Thyroid gland (tissue), 4 donors: Measurements from ENCODE around the gene UBASH3A.

Source experiments
- POLR2A ChIP-seq, 2 donors: fragments of 450-650 bp; IDR thresholded peaks; one replicate each; pipeline ENCODE4 v1.6.1; 2017; ENCODE audit warnings: antibody characterized with exemption in 2 of 2, mild to moderate bottlenecking in 2 of 2, moderate library complexity in 1 of 2
- TF ChIP-seq, protein P1 (sequence below), 6 experiments: fragments of 200-600 bp in 3 of 6; fragments of 450-650 bp in 3 of 6; sonication (generic) in 3 of 6; IDR thresholded peaks; one replicate each; pipeline ENCODE4 v1.5.1; 2016 to 2019; ENCODE audit warnings: antibody characterized with exemption in 6 of 6, mild to moderate bottlenecking in 2 of 6, inconsistent platforms in 1 of 6, moderate library complexity in 1 of 6

DNA sequence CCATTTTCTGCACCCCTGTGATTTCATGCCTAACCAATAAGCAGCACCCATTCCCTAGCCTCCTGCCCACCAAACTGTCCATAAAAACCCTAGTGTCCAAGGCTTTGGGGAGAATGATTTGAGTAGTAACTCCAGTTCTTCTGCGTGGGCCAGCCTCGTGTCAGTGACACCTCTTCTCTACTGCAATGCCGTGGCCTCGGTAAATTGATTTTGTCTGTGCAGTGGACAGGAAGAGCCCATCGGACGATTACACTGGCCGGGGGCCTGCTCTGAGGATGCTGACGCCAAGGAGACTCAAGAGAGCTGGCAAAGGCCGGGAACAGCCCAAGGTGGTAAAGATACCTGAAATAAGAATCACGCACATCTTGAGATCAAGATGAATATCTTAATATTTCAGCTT is 63.0 kb downstream of the UBASH3A start:
- TF ChIP-seq, protein P1, sequence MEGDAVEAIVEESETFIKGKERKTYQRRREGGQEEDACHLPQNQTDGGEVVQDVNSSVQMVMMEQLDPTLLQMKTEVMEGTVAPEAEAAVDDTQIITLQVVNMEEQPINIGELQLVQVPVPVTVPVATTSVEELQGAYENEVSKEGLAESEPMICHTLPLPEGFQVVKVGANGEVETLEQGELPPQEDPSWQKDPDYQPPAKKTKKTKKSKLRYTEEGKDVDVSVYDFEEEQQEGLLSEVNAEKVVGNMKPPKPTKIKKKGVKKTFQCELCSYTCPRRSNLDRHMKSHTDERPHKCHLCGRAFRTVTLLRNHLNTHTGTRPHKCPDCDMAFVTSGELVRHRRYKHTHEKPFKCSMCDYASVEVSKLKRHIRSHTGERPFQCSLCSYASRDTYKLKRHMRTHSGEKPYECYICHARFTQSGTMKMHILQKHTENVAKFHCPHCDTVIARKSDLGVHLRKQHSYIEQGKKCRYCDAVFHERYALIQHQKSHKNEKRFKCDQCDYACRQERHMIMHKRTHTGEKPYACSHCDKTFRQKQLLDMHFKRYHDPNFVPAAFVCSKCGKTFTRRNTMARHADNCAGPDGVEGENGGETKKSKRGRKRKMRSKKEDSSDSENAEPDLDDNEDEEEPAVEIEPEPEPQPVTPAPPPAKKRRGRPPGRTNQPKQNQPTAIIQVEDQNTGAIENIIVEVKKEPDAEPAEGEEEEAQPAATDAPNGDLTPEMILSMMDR (IDR thresholded peaks at IDR 0.05) = no peak
- no peak for TF ChIP-seq POLR2A (IDR thresholded peaks at IDR 0.05)
